ENCODE data around the gene LRRC55. TPM values are rescaled to one million over a fixed set of nuclear protein-coding genes. Genes with fewer than 3 reads are reported as not detected.

LRRC55 gene
- total RNA-seq, 1 donor from 2014 or later = not detected

DNA sequence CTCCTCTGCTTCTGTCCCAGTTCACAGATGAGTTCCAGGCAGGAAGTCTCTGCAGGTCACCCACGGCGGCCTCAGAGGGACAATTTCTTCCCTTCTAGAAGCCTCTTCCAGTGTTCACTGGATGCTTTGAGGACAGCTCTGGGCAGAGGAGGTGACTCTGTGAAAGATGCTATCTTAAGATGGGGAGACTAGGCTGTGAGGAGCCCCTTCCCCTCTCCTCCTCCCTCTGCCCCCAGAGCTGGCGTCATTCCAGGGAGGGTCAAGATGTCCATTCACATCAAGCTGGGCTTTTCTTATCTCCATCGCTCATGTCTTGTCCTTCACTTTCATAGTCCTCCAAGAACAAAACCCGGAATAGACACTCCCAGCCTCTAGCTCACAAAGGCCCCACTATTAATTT lies 51.9 kb downstream of the LRRC55 start:
- no peak for DNase-seq (ENCODE audit: low spot score in 2 of 2)
- intact Hi-C loops (cut with DNase I) = no loop called here
- H3K4me3 ChIP-seq = no peak overlapping the region
- no peaks in the 10 kb centered on the region for H3K27me3 ChIP-seq
- H3K4me1 ChIP-seq = no peaks in the 10 kb centered on the region
- H3K27ac ChIP-seq = no peak overlapping the region
- no peaks in the 10 kb centered on the region for H3K36me3 ChIP-seq
- no peaks in the 10 kb centered on the region for H3K9me3 ChIP-seq
- TF ChIP-seq, protein P1, sequence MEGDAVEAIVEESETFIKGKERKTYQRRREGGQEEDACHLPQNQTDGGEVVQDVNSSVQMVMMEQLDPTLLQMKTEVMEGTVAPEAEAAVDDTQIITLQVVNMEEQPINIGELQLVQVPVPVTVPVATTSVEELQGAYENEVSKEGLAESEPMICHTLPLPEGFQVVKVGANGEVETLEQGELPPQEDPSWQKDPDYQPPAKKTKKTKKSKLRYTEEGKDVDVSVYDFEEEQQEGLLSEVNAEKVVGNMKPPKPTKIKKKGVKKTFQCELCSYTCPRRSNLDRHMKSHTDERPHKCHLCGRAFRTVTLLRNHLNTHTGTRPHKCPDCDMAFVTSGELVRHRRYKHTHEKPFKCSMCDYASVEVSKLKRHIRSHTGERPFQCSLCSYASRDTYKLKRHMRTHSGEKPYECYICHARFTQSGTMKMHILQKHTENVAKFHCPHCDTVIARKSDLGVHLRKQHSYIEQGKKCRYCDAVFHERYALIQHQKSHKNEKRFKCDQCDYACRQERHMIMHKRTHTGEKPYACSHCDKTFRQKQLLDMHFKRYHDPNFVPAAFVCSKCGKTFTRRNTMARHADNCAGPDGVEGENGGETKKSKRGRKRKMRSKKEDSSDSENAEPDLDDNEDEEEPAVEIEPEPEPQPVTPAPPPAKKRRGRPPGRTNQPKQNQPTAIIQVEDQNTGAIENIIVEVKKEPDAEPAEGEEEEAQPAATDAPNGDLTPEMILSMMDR (IDR thresholded peaks at IDR 0.05) = no peak

GRCh38 chr11:57235761-57236703 lies 54.3 kb downstream of the LRRC55 start:
- Histone ChIP-seq H3K27ac (no peak overlapping the region), H3K36me3 (no peaks in the 10 kb centered on the region), H3K4me1 (no peaks in the 10 kb centered on the region), H3K27me3 (no peaks in the 10 kb centered on the region), H3K9me3 (no peaks in the 10 kb centered on the region), H3K4me3 (no peak overlapping the region)
- no peak for DNase-seq (ENCODE audit: low spot score in 2 of 2)
- TF ChIP-seq, protein P1 (IDR thresholded peaks at IDR 0.05) = no peak
- intact Hi-C loops (cut with DNase I) = no loop called here

- H3K4me1 ChIP-seq = no peaks in the 10 kb centered on the region
- H3K27ac ChIP-seq = no peak within 1 kb of the TSS
- H3K4me3 ChIP-seq = no peak within 1 kb of the TSS
- DNase-seq (ENCODE audit: low spot score in 2 of 2) = no peak
- TF ChIP-seq, protein P1 (IDR thresholded peaks at IDR 0.05) = no peak
- no peaks in the 10 kb centered on the region for H3K27me3 ChIP-seq
- no peaks in the 10 kb centered on the region for H3K36me3 ChIP-seq
- no peaks in the 10 kb centered on the region for H3K9me3 ChIP-seq
- intact Hi-C loops (cut with DNase I) = no loop called here
Observed at GRCh38 chr11:57237204-57237681, 55.5 kb downstream of the LRRC55 start, which contains the start of gene APLNR. APLNR (minus strand) TSS chr11:57237250; CDS start chr11:57237004, 246 bp downstream.

- H3K36me3 ChIP-seq = no peaks in the 10 kb centered on the region
- no peaks in the 10 kb centered on the region for H3K4me1 ChIP-seq
- DNase-seq (ENCODE audit: low spot score in 2 of 2) = no peak
- TF ChIP-seq, protein P1 (IDR thresholded peaks at IDR 0.05) = no peak
- H3K9me3 ChIP-seq = no peaks in the 10 kb centered on the region
- H3K27ac ChIP-seq = no peak overlapping the region
- intact Hi-C loops (cut with DNase I) = no loop called here
- no peak overlapping the region for H3K4me3 ChIP-seq
- H3K27me3 ChIP-seq = no peaks in the 10 kb centered on the region
Observed at GRCh38 chr11:57239348-57239747, 57.6 kb downstream of the LRRC55 start.

- no peak for DNase-seq (ENCODE audit: low spot score in 2 of 2)
- TF ChIP-seq, protein P1 (IDR thresholded peaks at IDR 0.05) = no peak
- no peaks in the 10 kb centered on the region for H3K9me3 ChIP-seq
- no peak overlapping the region for H3K4me3 ChIP-seq
- intact Hi-C loops (cut with DNase I) = no loop called here
- H3K36me3 ChIP-seq = no peaks in the 10 kb centered on the region
- H3K27me3 ChIP-seq = no peaks in the 10 kb centered on the region
- no peaks in the 10 kb centered on the region for H3K4me1 ChIP-seq
- no peak overlapping the region for H3K27ac ChIP-seq
Observed at GRCh38 chr11:57240007-57240406, 58.3 kb downstream of the LRRC55 start.
